ENCODE data around the gene ATOSB. TPM values are rescaled to one million over a fixed set of nuclear protein-coding genes. Genes with fewer than 3 reads are reported as not detected.

ATOSB gene
- total RNA-seq, 3 donors from 2014 or later: 32.3 to 35.0 (median 32.9) TPM

DNA sequence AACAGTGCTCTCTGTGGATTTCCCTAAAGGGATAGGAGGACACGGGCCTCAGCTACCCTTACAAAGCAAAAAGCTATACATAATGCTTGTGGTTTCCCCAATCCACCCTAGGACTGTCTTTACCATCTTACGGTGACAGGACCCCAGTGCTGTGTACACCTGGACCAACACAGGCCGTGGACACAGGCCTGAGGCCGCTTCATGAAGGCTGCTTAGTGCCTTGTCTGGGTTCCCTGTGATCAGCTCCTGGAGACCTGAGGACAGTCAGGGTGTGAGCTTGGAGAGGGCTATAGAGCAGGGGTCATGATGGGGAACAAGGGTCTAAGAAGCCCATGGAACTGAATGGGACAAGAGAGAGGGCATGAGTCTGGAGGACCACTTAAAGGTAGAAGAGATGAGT, 38.8 kb downstream of the ATOSB start:
- Histone ChIP-seq H3K36me3 (ENCODE audit: low read depth) (no peaks in the 10 kb centered on the region), H3K9me3 (no peaks in the 10 kb centered on the region), H3K4me1 (ENCODE audit: low read depth) (peaks cover 10% of the 10 kb centered on the region), H3K4me3 (no peak overlapping the region)
- intact Hi-C loops (cut with DNase I, micrococcal nuclease): no loop called here
- ATAC-seq (no peak), DNase-seq (no peak)
- TF ChIP-seq, protein P1, sequence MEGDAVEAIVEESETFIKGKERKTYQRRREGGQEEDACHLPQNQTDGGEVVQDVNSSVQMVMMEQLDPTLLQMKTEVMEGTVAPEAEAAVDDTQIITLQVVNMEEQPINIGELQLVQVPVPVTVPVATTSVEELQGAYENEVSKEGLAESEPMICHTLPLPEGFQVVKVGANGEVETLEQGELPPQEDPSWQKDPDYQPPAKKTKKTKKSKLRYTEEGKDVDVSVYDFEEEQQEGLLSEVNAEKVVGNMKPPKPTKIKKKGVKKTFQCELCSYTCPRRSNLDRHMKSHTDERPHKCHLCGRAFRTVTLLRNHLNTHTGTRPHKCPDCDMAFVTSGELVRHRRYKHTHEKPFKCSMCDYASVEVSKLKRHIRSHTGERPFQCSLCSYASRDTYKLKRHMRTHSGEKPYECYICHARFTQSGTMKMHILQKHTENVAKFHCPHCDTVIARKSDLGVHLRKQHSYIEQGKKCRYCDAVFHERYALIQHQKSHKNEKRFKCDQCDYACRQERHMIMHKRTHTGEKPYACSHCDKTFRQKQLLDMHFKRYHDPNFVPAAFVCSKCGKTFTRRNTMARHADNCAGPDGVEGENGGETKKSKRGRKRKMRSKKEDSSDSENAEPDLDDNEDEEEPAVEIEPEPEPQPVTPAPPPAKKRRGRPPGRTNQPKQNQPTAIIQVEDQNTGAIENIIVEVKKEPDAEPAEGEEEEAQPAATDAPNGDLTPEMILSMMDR (IDR thresholded peaks at IDR 0.05): no peak

DNA sequence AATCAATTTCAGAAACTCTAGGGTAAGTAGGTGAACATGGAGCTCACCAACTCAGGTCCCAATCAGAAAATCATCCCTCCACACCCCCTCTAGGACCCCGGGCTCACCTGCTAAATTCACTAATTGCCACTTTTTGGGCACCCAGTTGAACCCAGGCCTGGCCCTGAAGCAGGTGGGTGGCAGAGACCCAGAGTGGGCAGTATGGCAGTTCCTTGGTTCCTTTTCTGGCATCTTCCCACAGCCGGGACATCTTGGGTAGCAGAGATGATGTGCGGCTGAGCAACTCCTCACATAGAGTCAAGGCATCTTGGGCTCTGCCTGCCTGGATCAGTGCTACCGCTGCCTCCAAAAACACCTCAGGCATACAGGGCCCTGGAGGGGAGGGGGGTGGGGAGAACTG, 40.3 kb downstream of the ATOSB start:
- DNase-seq (no peak), ATAC-seq (no peak)
- peaks cover 17% of the 10 kb centered on the region for H3K4me1 ChIP-seq (ENCODE audit: low read depth)
- no peak overlapping the region for H3K4me3 ChIP-seq
- H3K9me3 ChIP-seq: no peaks in the 10 kb centered on the region
- TF ChIP-seq, protein P1 (IDR thresholded peaks at IDR 0.05): no peak
- no peaks in the 10 kb centered on the region for H3K36me3 ChIP-seq (ENCODE audit: low read depth)
- intact Hi-C loops (cut with DNase I, micrococcal nuclease): no loop called here

GRCh38 chr9:35074791-35075190, 40.9 kb downstream of the ATOSB start:
- no peaks in the 10 kb centered on the region for H3K9me3 ChIP-seq
- peaks cover 22% of the 10 kb centered on the region for H3K4me1 ChIP-seq (ENCODE audit: low read depth)
- ATAC-seq: no peak
- TF ChIP-seq, protein P1 (IDR thresholded peaks at IDR 0.05): no peak
- intact Hi-C loops (cut with DNase I, micrococcal nuclease): no loop called here
- H3K4me3 ChIP-seq: no peak overlapping the region
- DNase-seq: no peak
- no peaks in the 10 kb centered on the region for H3K36me3 ChIP-seq (ENCODE audit: low read depth)

DNA sequence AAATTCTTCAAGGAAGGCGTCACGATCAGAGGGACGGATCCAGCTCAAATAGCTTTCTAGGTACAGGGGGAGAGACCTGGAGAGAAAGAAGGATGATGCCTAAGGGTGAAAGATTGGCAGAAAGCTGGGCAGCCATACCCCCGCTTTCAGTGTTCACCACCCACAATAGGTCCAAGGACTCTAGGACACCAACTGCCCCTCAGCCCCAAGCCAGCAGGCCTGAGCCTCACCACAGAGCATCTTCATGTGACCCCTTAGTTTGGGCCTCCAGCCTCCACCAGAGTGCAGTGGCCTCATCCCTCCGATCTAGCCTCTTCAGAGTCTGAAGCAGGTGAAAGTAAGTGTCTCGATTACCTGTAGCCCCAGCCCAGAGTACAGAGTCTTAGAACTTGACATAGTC, 41.5 kb downstream of the ATOSB start:
- ATAC-seq (no peak), DNase-seq (no peak)
- intact Hi-C loops (cut with DNase I, micrococcal nuclease): no loop called here
- TF ChIP-seq, protein P1 (IDR thresholded peaks at IDR 0.05): no peak
- H3K36me3 ChIP-seq (ENCODE audit: low read depth): no peaks in the 10 kb centered on the region
- no peaks in the 10 kb centered on the region for H3K9me3 ChIP-seq
- no peak overlapping the region for H3K4me3 ChIP-seq
- peaks cover 19% of the 10 kb centered on the region for H3K4me1 ChIP-seq (ENCODE audit: low read depth)

GRCh38 chr9:35073279-35073612, 42.4 kb downstream of the ATOSB start:
- DNase-seq (no peak), ATAC-seq (no peak)
- H3K9me3 ChIP-seq: no peaks in the 10 kb centered on the region
- TF ChIP-seq, protein P1 (IDR thresholded peaks at IDR 0.05): no peak
- intact Hi-C loops (cut with DNase I, micrococcal nuclease): no loop called here
- H3K4me3 ChIP-seq: no peak overlapping the region
- peaks cover 20% of the 10 kb centered on the region for H3K4me1 ChIP-seq (ENCODE audit: low read depth)
- no peaks in the 10 kb centered on the region for H3K36me3 ChIP-seq (ENCODE audit: low read depth)

Measured in mucosa of descending colon (tissue), 3 donors.